RPMI7951 (cell line): ENCODE measurements around the gene ZMYND8. TPM values are rescaled to one million over a fixed set of nuclear protein-coding genes. Genes with fewer than 3 reads are reported as not detected.
"Not testable (repeated sequence)": the region's sequence is repeated elsewhere in the genome, so short reads cannot be mapped to it uniquely, and the experiment has no call there.

Source experiments
- DNase-seq: peaks from one replicate; pipeline ENCODE4 v3.0.0-alpha.2; 2012; ENCODE audit warnings: low read depth
- total RNA-seq: library from RNA; depleted of rRNA; stranded (reverse); fragments of >200 nt; shearing (Covaris generic); gene quantifications from 2 replicates; pipeline ENCODE4 v1.2.3, GENCODE V29; 2014

The ZMYND8 gene
- total RNA-seq, 1 experiment from 2014 or later, result 36.0 TPM

DNA sequence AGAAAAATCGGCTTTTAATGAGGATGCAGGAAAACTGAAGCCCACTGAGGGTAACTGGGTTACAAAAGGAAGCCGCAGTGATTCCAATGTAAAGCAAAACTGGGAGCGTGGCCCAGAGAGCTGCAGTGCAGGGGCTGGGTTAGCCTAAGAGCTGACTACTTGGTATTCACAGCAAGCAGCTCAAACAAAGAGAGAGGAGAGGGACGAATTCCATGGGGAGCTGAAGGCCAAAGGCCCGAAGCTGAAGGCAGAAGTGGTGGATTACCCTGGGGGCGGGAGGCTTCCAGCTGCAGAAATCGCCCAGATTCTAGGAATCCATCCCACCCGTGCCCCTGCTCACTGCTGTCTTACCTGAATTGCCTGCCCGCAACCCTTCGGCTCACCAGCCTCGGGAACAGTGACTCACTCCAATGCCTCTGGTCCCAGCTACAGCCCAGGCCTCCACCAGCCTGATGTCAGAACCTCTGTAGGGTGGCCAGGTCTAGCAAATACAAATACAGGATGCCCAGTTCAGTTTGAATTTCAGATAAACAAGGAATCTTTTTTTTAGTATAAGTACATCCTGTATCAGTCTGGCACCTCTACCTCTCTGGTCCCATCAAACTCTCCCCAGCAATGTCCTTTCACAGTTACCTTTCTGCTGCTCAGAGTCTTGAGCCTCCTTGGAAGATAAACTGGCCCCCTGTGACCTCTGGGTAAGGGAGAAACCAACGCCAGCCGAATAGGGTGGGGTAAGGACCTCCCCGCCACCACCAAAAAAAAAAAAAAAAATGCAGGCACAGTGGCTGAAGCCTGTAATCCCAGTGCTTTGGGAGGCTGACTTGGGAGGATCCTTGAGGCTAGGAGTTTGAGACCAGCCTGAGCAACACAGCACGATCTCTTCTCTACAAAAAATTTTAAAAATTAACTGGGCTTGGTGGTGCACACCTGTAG is 14.6 kb upstream of the ZMYND8 start:
- DNase-seq, result no peak

DNA sequence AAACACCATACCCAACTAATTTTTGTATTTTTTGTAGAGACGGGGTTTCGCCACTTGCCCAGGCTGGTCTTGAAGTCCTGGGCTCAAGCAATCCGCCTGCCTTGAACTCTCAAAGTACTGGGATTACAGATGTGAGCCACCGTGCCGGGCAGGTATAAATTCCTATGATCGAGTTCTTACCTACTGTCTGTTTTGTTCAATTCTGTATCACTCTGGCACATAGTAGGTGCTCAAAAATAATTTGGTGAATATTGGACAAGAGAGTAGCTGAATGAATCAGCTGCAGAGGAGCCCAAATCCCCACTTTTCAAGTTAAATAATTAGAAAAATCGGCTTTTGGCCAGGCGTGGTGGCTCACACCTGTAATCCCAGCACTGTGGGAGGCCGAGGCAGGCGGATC is 13.7 kb upstream of the ZMYND8 start:
- no peak for DNase-seq

- DNase-seq, result no peak
Measured at GRCh38 chr20:47368301-47368700, 11.8 kb upstream of the ZMYND8 start.

DNA sequence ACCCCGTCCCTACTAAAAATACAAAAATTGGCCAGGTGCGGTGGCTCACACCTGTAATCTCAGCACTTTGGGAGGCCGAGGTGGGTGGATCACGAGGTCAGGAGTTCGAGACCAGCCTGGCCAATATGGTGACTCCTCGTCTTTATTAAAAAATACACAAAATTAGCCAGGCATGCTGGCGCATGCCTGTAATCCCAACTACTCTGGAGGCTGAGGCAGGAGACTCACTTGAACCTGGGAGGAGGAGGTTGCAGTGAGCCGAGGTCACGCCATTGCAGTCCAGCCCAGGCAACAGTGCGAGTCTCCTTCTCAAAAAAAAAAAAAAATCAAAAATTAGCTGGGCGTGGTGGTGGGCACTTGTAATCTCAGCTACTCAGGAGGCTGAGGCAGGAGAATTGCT is 9.8 kb upstream of the ZMYND8 start:
- not testable (repeated sequence) for DNase-seq

DNA sequence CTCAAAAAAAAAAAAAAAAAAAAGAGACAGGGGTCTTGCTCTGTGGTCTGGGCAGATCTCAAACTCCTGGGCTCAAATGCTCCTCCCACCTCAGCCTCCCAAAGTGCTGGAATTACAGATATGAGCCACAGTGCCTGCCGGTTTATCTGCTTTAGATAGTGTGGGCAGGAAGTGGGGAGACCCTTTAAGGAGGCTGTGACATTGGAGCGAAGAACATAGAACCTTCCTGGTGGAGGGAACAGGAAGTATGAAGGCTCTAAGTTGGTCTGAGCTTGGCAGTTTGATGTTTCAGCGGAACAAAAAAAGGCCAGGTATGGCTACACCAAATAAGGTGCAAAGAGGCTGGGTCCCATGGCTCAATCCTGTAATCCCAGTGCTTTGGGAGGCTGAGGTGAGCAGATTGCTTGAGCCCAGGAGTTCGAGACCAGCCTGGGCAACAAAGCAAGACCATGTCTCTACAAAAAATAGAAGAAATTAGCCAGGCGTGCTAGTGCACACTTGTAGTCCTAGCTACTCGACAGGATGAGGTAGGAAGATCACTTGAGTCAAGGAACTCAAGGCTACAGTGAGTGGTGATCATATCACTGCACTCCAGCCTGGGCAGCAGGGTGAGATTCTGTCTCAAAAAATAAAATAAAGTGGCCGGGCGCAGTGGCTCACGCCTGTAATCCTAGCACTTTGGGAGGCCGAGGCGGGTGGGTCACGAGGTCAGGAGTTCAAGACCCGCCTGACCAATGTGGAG is 8.7 kb upstream of the ZMYND8 start:
- no peak for DNase-seq

DNA sequence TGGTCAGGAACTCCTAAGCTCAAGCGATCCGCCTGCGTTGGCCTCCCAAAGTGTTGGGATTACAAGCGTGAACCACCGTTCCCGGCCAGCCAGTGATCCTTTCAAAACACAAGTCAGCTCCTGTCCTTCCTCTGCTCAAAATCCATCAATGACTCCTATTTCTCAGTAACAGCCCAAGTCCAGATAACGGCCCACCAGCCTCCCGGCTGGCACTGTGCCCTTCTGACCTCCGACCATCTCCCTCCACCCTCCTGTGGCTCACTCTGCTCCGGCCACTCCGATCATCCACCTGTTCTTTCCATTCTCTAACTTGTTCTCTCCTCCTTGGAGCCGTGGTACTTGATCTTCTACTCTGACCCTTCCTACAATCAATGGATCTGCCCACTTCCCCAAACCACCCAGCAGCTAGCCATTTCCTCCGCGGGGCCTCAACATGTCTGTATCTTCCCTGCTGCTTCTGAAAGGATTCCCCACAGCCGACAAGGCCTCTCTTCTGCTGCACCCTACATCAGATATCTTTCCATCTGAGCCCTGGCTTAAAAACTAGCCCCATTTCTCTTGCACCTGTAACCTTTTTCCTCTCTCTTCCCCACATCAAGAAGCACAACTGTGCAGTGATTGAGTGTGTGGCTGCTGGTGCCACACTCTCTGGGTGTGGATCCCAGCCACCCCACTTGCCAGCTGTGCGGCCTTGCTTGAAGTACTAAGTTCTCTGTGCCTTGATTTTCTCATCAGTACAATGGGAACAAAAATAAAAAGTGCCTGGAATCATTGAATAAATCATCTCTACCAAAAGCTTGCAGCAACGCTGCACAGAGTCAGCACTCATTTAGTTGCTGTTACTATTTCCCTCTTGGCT is 6.1 kb upstream of the ZMYND8 start:
- DNase-seq, result no peak

- DNase-seq, result no peak
Measured at GRCh38 chr20:47361057-47361915, 4.8 kb upstream of the ZMYND8 start.

DNA sequence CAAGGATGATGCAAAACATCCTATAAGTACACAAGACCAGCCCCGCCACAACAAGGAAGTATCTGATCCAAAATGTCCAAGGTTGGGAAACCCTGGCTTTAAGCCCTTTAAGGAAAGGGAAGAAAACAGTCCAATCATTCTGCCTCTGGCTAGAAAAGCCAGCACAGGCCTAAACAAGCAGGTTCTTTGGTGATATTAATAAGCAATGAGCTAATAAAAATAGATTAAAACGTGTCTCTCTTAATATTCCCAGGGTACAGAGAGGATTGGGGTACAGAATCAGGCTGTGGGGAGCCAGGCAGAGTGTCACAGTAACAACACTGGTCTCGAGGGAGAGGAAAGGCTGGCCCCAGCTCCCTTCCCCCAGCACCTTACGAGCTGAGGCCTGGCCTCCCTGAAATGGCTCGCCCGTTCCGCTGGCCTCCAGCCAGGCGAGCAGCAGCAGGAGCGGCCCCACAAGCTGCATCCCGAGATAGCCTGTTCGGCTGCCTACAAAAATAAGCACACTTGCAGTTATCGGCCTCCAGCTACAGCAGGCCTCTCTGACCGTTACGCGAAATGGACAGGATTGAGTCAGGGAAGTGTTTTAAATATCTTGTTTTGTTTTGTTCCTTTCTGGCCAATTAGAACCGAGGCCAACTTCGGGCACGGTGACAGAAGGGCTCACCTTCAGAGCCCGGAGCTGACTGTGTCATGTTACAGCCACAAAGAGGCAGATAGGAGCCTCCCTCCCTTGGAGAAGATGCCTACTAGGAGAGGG is 4.0 kb upstream of the ZMYND8 start:
- DNase-seq, result peak; percentile 99

- no peak for DNase-seq
Measured at GRCh38 chr20:47359530-47360296, 3.2 kb upstream of the ZMYND8 start.

DNA sequence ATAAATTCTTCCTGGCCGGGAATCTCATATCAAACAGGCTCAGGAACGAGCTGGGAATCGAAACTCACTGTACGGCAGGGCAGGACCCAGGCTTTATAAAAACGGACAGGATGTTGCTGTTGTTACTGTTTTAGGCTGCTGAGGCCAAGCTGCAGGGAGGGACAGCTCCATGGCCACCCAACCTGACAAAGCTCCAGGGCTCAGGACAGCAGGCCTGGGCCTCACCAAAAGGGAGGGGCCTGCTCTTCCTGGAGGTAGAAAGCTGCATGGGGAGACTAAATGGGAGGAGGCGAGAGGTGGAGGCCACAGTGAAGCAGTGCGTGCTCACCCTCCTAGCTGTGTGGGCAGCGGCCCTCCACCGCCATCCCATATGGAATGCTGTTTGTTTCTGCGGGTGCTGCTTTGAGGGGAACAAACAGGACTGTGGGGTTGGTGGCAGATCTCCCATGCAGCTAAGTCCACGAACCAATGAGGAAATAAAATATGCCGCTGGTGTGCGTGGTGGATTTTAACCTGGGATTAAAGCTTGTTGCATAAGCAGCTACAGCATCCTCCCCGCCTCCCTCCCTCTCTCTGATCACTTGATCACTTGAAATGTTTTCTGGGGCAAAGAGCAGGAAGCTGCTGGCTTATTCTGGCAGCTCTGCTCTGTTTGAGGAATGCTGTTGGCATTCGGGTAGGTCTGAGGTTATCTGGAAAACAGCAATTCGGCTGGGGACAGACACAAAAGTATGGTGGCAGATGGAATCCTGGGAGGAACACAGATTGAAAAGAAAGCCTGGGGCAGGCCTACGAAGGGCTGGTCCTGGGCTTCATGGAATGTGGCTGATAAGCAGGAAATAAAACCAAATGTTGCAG is 2.4 kb upstream of the ZMYND8 start:
- DNase-seq, result peak; percentile 98

- no peak for DNase-seq
Measured at GRCh38 chr20:47358039-47358671, 1.7 kb upstream of the ZMYND8 start.

- DNase-seq, result peak; percentile 99
Measured at GRCh38 chr20:47357296-47358038, 968 bp upstream of the ZMYND8 start.

GRCh38 chr20:47356220-47356525 is 326 bp downstream of the ZMYND8 start:
- DNase-seq, result no peak

- no peak for DNase-seq
Measured at GRCh38 chr20:47355489-47356219, 845 bp downstream of the ZMYND8 start.

GRCh38 chr20:47354714-47355488 is 1.6 kb downstream of the ZMYND8 start:
- DNase-seq, result no peak

GRCh38 chr20:47354464-47354713 is 2.1 kb downstream of the ZMYND8 start:
- DNase-seq, result no peak
